HepG2 (cell line): ENCODE results near the gene PDE4D. TPM values are rescaled to one million over a fixed set of nuclear protein-coding genes. Genes with fewer than 3 reads are reported as not detected.

ENCODE experiments used
- ATAC-seq: fragments of 200-7000 bp; cut with Tn5 transposase; 3 replicates; pipeline ENCODE4 v1.9.1; 2020; ENCODE audit warnings: mild to moderate bottlenecking, moderate library complexity
- BruUV-seq: library from RNA; stranded (reverse); fragments of 400-500 nt; replicated peaks from 2 replicates; lab custom pipeline; 2021; lab: Mats Ljungman, UMichigan
- CTCF ChIA-PET: fragments of 300-600 bp; formaldehyde crosslinking; extraction: SDS; loops from one replicate; lab custom pipeline; 2021; ENCODE audit warnings: low total read pairs, inconsistent platforms, low intra/inter-chr PET ratio; lab: Yijun Ruan, JAX
- POLR2A ChIA-PET: fragments of 350-600 bp; sonication (Branson Sonifier 250); formaldehyde crosslinking; loops from one replicate; lab custom pipeline; 2020; ENCODE audit warnings: antibody characterized with exemption, inconsistent platforms; lab: Yijun Ruan, JAX
- DNase-seq: peaks from one replicate; pipeline ENCODE4 v3.0.0-alpha.2; 2015; ENCODE audit warnings: low spot score
- FAIRE-seq: peaks from 3 replicates; lab custom pipeline; 2011; peaks lifted over from hg19 to GRCh38; lab: Jason Lieb, UNC
- H2AFZ ChIP-seq: one replicate; pipeline ENCODE4 v1.6.1; 2011; ENCODE audit warnings: low read length, inconsistent platforms
- H3K27ac ChIP-seq: fragments of 300-600 bp; 3 replicates; pipeline ENCODE4 v1.8.0; 2011; ENCODE audit warnings: mixed run types, mild to moderate bottlenecking, mixed read lengths, low read length, inconsistent platforms; ENCODE audit not compliant: insufficient read depth; ENCODE audit errors: extremely low read length
- H3K27me3 ChIP-seq, 2 experiments: fragments of 200-600 bp in 1 of 2; 2 replicates in 1 of 2; 3 replicates in 1 of 2; pipeline versions ENCODE4 v1.6.0 to v1.8.0; 2011; ENCODE audit warnings: low read length in 2 of 2, mild to moderate bottlenecking in 2 of 2, moderate library complexity in 2 of 2, inconsistent platforms in 1 of 2; ENCODE audit not compliant: insufficient read depth in 2 of 2, control insufficient read depth in 1 of 2
- H3K36me3 ChIP-seq, 2 experiments: fragments of 200-600 bp in 1 of 2; replicated peaks in 1 of 2; 2 replicates in 1 of 2; 3 replicates in 1 of 2; pipeline versions ENCODE4 v1.5.1 to v1.8.0; 2011; ENCODE audit warnings: low read length in 2 of 2, inconsistent platforms in 1 of 2; ENCODE audit not compliant: insufficient read depth in 2 of 2, control insufficient read depth in 1 of 2
- H3K4me1 ChIP-seq: 2 replicates; pipeline ENCODE4 v1.5.1; 2012; ENCODE audit warnings: low read length, inconsistent platforms; ENCODE audit not compliant: insufficient read depth
- H3K4me2 ChIP-seq: 2 replicates; pipeline ENCODE4 v1.6.0; 2011; ENCODE audit warnings: low read depth, low read length, inconsistent platforms
- H3K4me3 ChIP-seq, 3 experiments: fragments of 200-600 bp in 1 of 3; sonication (generic), shearing (Covaris generic) in 1 of 3; replicated peaks in 1 of 3; 2 replicates each; pipeline ENCODE4 v1.5.1; 2011 to 2016; ENCODE audit warnings: low read length in 3 of 3, inconsistent platforms in 2 of 3, low read depth in 2 of 3, mild to moderate bottlenecking in 2 of 3, control low read depth in 1 of 3, mixed read lengths in 1 of 3; ENCODE audit not compliant: insufficient read depth in 1 of 3
- H3K79me2 ChIP-seq: one replicate; pipeline ENCODE4 v1.6.1; 2011; ENCODE audit warnings: low read length, inconsistent platforms; ENCODE audit not compliant: insufficient read depth
- H3K9ac ChIP-seq: 2 replicates; pipeline ENCODE4 v1.6.0; 2011; ENCODE audit warnings: mild to moderate bottlenecking, low read depth, low read length, inconsistent platforms; ENCODE audit not compliant: insufficient read depth
- H3K9me3 ChIP-seq: 2 replicates; pipeline ENCODE4 v1.5.1; 2012; ENCODE audit warnings: mild to moderate bottlenecking, low read length
- H4K20me1 ChIP-seq: 2 replicates; pipeline ENCODE4 v1.6.0; 2011; ENCODE audit warnings: inconsistent platforms, mild to moderate bottlenecking, low read length, moderate library complexity; ENCODE audit not compliant: insufficient read depth
- ELF1 ChIP-seq: sonication (generic); formaldehyde crosslinking; IDR thresholded peaks from 2 replicates; pipeline ENCODE4 v1.4.0; 2020; ENCODE audit warnings: missing genetic modification reagents
- HINFP ChIP-seq: sonication (generic); formaldehyde crosslinking; IDR thresholded peaks from 2 replicates; pipeline ENCODE4 v1.4.0; 2020; ENCODE audit warnings: low read depth, mild to moderate bottlenecking, missing genetic modification reagents
- MZF1 ChIP-seq: sonication (generic); formaldehyde crosslinking; IDR thresholded peaks from 2 replicates; pipeline ENCODE4 v1.8.1; 2023; ENCODE audit warnings: mild to moderate bottlenecking, missing genetic modification reagents, borderline replicate concordance
- SETDB1 ChIP-seq: sonication (generic); formaldehyde crosslinking; IDR thresholded peaks from 2 replicates; pipeline ENCODE4 v1.5.1; 2020; ENCODE audit warnings: missing genetic modification reagents, mild to moderate bottlenecking, borderline replicate concordance
- STAG1 ChIP-seq: sonication (generic); formaldehyde crosslinking; IDR thresholded peaks from 2 replicates; pipeline ENCODE4 v1.4.0; 2020; ENCODE audit warnings: missing genetic modification reagents
- WGBS: methylation state at CpG from one replicate; pipeline ENCODE4 v1.1.6; 2017; ENCODE audit warnings: low lambda C conversion rate; 5-methylcytosine and 5-hydroxymethylcytosine counted together
- in situ Hi-C: cut with HindIII; loops from 2 replicates; pipeline ENCODE4 v1.10.0; 2017; ENCODE audit warnings: low pct_unique_long_range_greater_than_20kb; ENCODE audit not compliant: extremely low pct_ligation_motif_present
- intact Hi-C: fragments of 100-400 bp; cut with micrococcal nuclease; formaldehyde crosslinking; loops from one replicate; pipeline ENCODE4 v1.10.0; 2022; ENCODE audit not compliant: unreplicated experiment
- polyA plus RNA-seq, 8 experiments: library from polyadenylated mRNA; depleted of rRNA in 3 of 8; stranded (reverse) in 7 of 8; unstranded in 1 of 8; fragments of >200 nt; fragmentation: Illumina TruSeq in 4 of 8; extraction: Trizol in 4 of 8; gene quantifications; 2 replicates each; pipeline versions ENCODE4 v1.2.1 to v1.2.3, GENCODE V29; 2011 to 2016; ENCODE audit warnings: low read depth in 4 of 8, missing spikeins in 1 of 8, mixed read lengths in 1 of 8; ENCODE audit not compliant: insufficient read depth in 1 of 8
- total RNA-seq, 5 experiments: library from RNA; depleted of rRNA; stranded (reverse); fragments of >200 nt; fragmentation: Illumina TruSeq; extraction: Trizol; gene quantifications; 2 replicates each; pipeline ENCODE4 v1.2.3, GENCODE V29; 2016; ENCODE audit warnings: low read depth in 1 of 5

The PDE4D gene
- total and polyA plus RNA-seq, 2 of the 13 experiments (the other 11 are each of a cell fraction or from before 2014, with no cell fraction given): 7.0 to 12.2 TPM

- in situ Hi-C loops: no loop called here
- H3K27ac ChIP-seq: no peak overlapping the region
- no peak for TF ChIP-seq ELF1
- no peak for TF ChIP-seq HINFP (CRISPR knock-in tag)
- TF ChIP-seq SETDB1 (CRISPR knock-in tag): no peak
- no peak for TF ChIP-seq STAG1
- no peak for TF ChIP-seq MZF1 (CRISPR knock-in tag)
Measured at GRCh38 chr5:58938563-58939424, 954.7 kb downstream of the PDE4D start.

More at GRCh38 chr5:58938563-58939424, 954.7 kb downstream of the PDE4D start:
- BruUV-seq: no TSS peak
- ChIA-PET CTCF (no interaction called here), POLR2A (no interaction called here)
- Histone ChIP-seq H3K9me3 (no peaks in the 10 kb centered on the region), H3K4me3 (no peak overlapping the region), H3K9ac (no peak overlapping the region), H4K20me1 (no peaks in the 10 kb centered on the region), H3K4me2 (no peak overlapping the region), H2AFZ (no peak overlapping the region), H3K4me1 (no peaks in the 10 kb centered on the region), H3K36me3 (no peaks in the 10 kb centered on the region), H3K79me2 (no peaks in the 10 kb centered on the region), H3K27me3 (peaks cover 2 to 20% of the 10 kb centered on the region in 2 experiments; a peak in 3 of 5 replicates)
- ATAC-seq (no peak), DNase-seq (no peak), FAIRE-seq (no peak)
- WGBS: 18% methylated on average over 10 of the region's 10 CpGs
- intact Hi-C loops: no loop called here
